ENCODE data around the gene ACOT12.
"Not testable (repeated sequence)": the region's sequence is repeated elsewhere in the genome, so short reads cannot be mapped to it uniquely, and the experiment has no call there.

ACOT12 gene

GRCh38 chr5:81301271-81302015 is 92.5 kb downstream of the ACOT12 start, which contains the start of gene ZCCHC9:
TSS of gene ZCCHC9 (plus strand) at chr5:81301587. CDS start at chr5:81304758, 3,171 bp downstream.
- peak within 1 kb of the TSS; percentile 93 for H3K4me3 ChIP-seq (ENCODE audit: low read length)
- peak; percentile 34 for TF ChIP-seq CTCF (conservative IDR thresholded peaks at IDR 0.05; ENCODE audit: low read depth, low read length)
- DNase-seq (ENCODE audit: low read depth) = peak; percentile 86

- peak overlapping the region; percentile 93 for H3K4me3 ChIP-seq (ENCODE audit: low read length)
- TF ChIP-seq CTCF (conservative IDR thresholded peaks at IDR 0.05; ENCODE audit: low read depth, low read length) = no peak
- no peak for DNase-seq (ENCODE audit: low read depth)
Observed at GRCh38 chr5:81300921-81301270, 93.0 kb downstream of the ACOT12 start.

- H3K4me3 ChIP-seq (ENCODE audit: low read length) = no peak overlapping the region
- TF ChIP-seq CTCF (conservative IDR thresholded peaks at IDR 0.05; ENCODE audit: low read depth, low read length) = no peak
- DNase-seq (ENCODE audit: low read depth) = no peak
Observed at GRCh38 chr5:81297531-81297930, 96.4 kb downstream of the ACOT12 start.

- DNase-seq (ENCODE audit: low read depth); H3K4me3 ChIP-seq (ENCODE audit: low read length): not testable (repeated sequence)
Observed at GRCh38 chr5:81294021-81294420, 99.9 kb downstream of the ACOT12 start.

DNA sequence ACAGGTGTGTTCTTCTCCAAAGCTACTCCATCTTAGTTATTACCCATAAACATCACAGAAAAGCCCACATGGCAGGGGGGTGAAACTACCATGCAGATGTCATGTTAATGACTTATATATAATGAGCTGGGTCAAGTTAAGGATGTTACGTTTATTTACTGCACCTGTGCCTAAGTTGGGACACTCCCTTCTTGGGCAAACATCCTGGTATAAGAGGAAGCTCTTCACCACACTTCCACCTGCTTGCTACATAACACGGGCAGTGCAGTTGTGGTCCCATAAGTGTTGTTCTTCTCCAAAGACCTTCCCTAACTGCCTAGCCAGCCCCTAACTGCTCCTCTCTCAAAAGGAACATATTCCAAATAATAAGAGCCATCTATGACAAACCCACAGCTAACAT is 101.8 kb downstream of the ACOT12 start:
- no peak for TF ChIP-seq CTCF (conservative IDR thresholded peaks at IDR 0.05; ENCODE audit: low read depth, low read length)
- no peak for DNase-seq (ENCODE audit: low read depth)
- no peak overlapping the region for H3K4me3 ChIP-seq (ENCODE audit: low read length)

DNA sequence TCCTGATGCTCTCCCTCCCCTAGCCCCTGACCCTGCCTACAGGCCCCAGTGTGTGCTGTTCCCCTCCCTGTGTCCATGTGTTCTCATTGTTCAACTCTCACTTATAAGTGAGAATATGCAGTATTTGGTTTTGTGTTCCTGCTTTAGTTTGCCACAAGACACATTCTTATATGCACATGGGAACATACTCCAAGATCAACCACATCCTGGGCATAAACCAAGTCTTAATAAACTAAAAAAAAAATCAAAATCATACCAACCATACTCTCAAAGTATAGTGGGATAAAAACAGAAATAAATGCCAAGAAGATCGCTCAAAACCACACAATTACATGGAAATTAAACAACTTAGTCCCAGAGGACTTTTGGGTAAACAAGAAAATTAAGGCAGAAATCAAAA is 103.8 kb downstream of the ACOT12 start:
- TF ChIP-seq CTCF (conservative IDR thresholded peaks at IDR 0.05; ENCODE audit: low read depth, low read length) = no peak
- DNase-seq (ENCODE audit: low read depth) = no peak
- H3K4me3 ChIP-seq (ENCODE audit: low read length) = no peak overlapping the region

- no peak for DNase-seq (ENCODE audit: low read depth)
- H3K4me3 ChIP-seq (ENCODE audit: low read length) = no peak overlapping the region
- TF ChIP-seq CTCF (conservative IDR thresholded peaks at IDR 0.05; ENCODE audit: low read depth, low read length) = no peak
Observed at GRCh38 chr5:81288021-81288433, 105.9 kb downstream of the ACOT12 start.
